B cell (primary cell): ENCODE data around the gene QSOX2. TPM values are rescaled to one million over a fixed set of nuclear protein-coding genes. Genes with fewer than 3 reads are reported as not detected.

ENCODE experiments used
- ATAC-seq: fragments of 200-7000 bp; cut with Tn5 transposase; one replicate; pipeline ENCODE4 v1.10.0; 2021; ENCODE audit warnings: low read depth, mild to moderate bottlenecking, moderate number of reproducible peaks, moderate library complexity
- CTCF ChIA-PET: fragments of 350-600 bp; sonication (Branson Sonifier 250); formaldehyde crosslinking; loops from one replicate; lab custom pipeline; 2021; ENCODE audit warnings: antibody characterized with exemption, inconsistent platforms; lab: Charles Lee
- POLR2A ChIA-PET: fragments of 350-600 bp; sonication (Branson Sonifier 250); formaldehyde crosslinking; loops from one replicate; lab custom pipeline; 2021; ENCODE audit warnings: antibody characterized with exemption; lab: Charles Lee
- DNase-seq: peaks from one replicate; pipeline ENCODE4 v3.0.0; 2013
- H2AFZ ChIP-seq: 2 replicates; pipeline ENCODE4 v1.6.1; 2012; ENCODE audit warnings: mild to moderate bottlenecking, low read depth, low read length; ENCODE audit not compliant: insufficient read depth, poor library complexity, severe bottlenecking
- H3K27ac ChIP-seq, 2 donors: 1 replicate in 1 of 2; 2 replicates in 1 of 2; pipeline ENCODE4 v1.5.1; 2012 to 2013; ENCODE audit warnings: low read length in 2 of 2, mild to moderate bottlenecking in 2 of 2, moderate library complexity in 1 of 2
- H3K27me3 ChIP-seq, 4 experiments: fragments of 200-600 bp in 1 of 4; sonication (generic) in 1 of 4; replicated peaks in 1 of 4; 1 replicate in 2 of 4; 2 replicates in 2 of 4; pipeline versions ENCODE4 v1.6.1 to v1.7.0; 2013 to 2016; ENCODE audit warnings: low read length in 3 of 4, mild to moderate bottlenecking in 2 of 4, mixed read lengths in 1 of 4, moderate library complexity in 1 of 4; ENCODE audit not compliant: insufficient read depth in 4 of 4, control insufficient read depth in 3 of 4; ENCODE audit errors: control extremely low read depth in 1 of 4
- H3K36me3 ChIP-seq, 2 experiments: replicated peaks in 1 of 2; 1 replicate in 1 of 2; 2 replicates in 1 of 2; pipeline versions ENCODE4 v1.6.1 to v1.7.1; 2013; ENCODE audit warnings: low read length in 1 of 2; ENCODE audit not compliant: insufficient read depth in 2 of 2, control insufficient read depth in 1 of 2; ENCODE audit errors: control extremely low read depth in 1 of 2, extremely low read depth in 1 of 2
- H3K4me1 ChIP-seq, 2 donors: fragments of 200-600 bp in 1 of 2; sonication (generic) in 1 of 2; 1 replicate in 1 of 2; 2 replicates in 1 of 2; pipeline versions ENCODE4 v1.5.1 to v1.6.1; 2013 to 2017; ENCODE audit warnings: low read length in 2 of 2; ENCODE audit not compliant: control insufficient read depth in 2 of 2, insufficient read depth in 2 of 2
- H3K4me2 ChIP-seq: replicated peaks from 2 replicates; pipeline ENCODE3; 2012; ENCODE audit warnings: mild to moderate bottlenecking, low read depth, low read length; ENCODE audit not compliant: poor library complexity, severe bottlenecking
- H3K4me3 ChIP-seq, 5 experiments: fragments of 200-600 bp in 1 of 5; sonication (generic) in 1 of 5; 1 replicate in 3 of 5; 2 replicates in 2 of 5; pipeline versions ENCODE4 v1.5.1 to v1.7.0; 2011 to 2016; ENCODE audit warnings: low read length in 4 of 5, mild to moderate bottlenecking in 4 of 5, low read depth in 2 of 5, control low read depth in 1 of 5, moderate library complexity in 1 of 5; ENCODE audit not compliant: insufficient read depth in 1 of 5; ENCODE audit errors: control extremely low read depth in 1 of 5, extremely low read depth in 1 of 5
- H3K79me2 ChIP-seq: fragments of 200-600 bp; sonication (generic); one replicate; pipeline ENCODE4 v1.6.0; 2016; ENCODE audit warnings: low read length; ENCODE audit not compliant: control insufficient read depth, insufficient read depth
- H3K9ac ChIP-seq: fragments of 200-600 bp; sonication (generic); 2 replicates; pipeline ENCODE4 v1.6.1; 2017; ENCODE audit warnings: mild to moderate bottlenecking, low read length, moderate library complexity
- H3K9me3 ChIP-seq, 3 donors: one replicate each; pipeline versions ENCODE4 v1.6.1 to v1.7.1; 2013; ENCODE audit warnings: low read length in 2 of 3; ENCODE audit not compliant: control insufficient read depth in 2 of 3, insufficient read depth in 1 of 3; ENCODE audit errors: control extremely low read depth in 1 of 3
- H4K20me1 ChIP-seq: 2 replicates; pipeline ENCODE4 v1.6.0; 2012; ENCODE audit warnings: mild to moderate bottlenecking, low read length; ENCODE audit not compliant: insufficient read depth, control insufficient read depth, poor library complexity, severe bottlenecking
- H3K27ac Mint-ChIP-seq: one replicate; pipeline ENCODE4 v1.8.0; 2021; ENCODE audit warnings: mixed read lengths
- H3K27me3 Mint-ChIP-seq: one replicate; pipeline ENCODE4 v1.8.0; 2021; ENCODE audit warnings: mixed read lengths
- H3K4me1 Mint-ChIP-seq: one replicate; pipeline ENCODE4 v1.8.0; 2021; ENCODE audit warnings: mixed read lengths
- H3K4me3 Mint-ChIP-seq: one replicate; pipeline ENCODE4 v1.8.0; 2021; ENCODE audit warnings: mixed read lengths
- H3K9me3 Mint-ChIP-seq: one replicate; pipeline ENCODE4 v1.8.0; 2022; ENCODE audit warnings: mixed read lengths; ENCODE audit not compliant: insufficient read depth
- EZH2 ChIP-seq: IDR thresholded peaks from 2 replicates; pipeline ENCODE4 v1.6.1; 2012; ENCODE audit warnings: borderline replicate concordance, low read depth, mild to moderate bottlenecking, moderate library complexity, low read length; ENCODE audit not compliant: insufficient read depth, poor library complexity, severe bottlenecking
- WGBS: methylation state at CpG from one replicate; pipeline ENCODE4 v1.1.5; 2013; ENCODE audit warnings: missing lambda C conversion rate; ENCODE audit not compliant: insufficient coverage; 5-methylcytosine and 5-hydroxymethylcytosine counted together
- intact Hi-C: fragments of 100-400 bp; cut with micrococcal nuclease; formaldehyde crosslinking; loops from one replicate; pipeline ENCODE4 v1.10.0; 2022
- polyA plus RNA-seq: library from polyadenylated mRNA; depleted of rRNA; stranded (reverse); fragments of >200 nt; gene quantifications from 2 replicates; pipeline ENCODE4 v1.2.3, GENCODE V29; 2012
- total RNA-seq, 2 donors: library from RNA; stranded (reverse); fragments of 120-200 nt in 1 of 2; gene quantifications; 1 replicate in 1 of 2; 2 replicates in 1 of 2; pipeline versions ENCODE4 v1.2.3 to v1.2.4, GENCODE V29; 2013 to 2022
- TF ChIP-seq, protein P1 (sequence below): fragments of 200-600 bp; IDR thresholded peaks from one replicate; pipeline ENCODE4 v1.8.0; 2022; ENCODE audit warnings: antibody characterized with exemption, mild to moderate bottlenecking

QSOX2 gene
- total and polyA plus RNA-seq, 2 donors (not counting 1 experiment from before 2014, with no cell fraction given), result 62.9 to 139 TPM

DNA sequence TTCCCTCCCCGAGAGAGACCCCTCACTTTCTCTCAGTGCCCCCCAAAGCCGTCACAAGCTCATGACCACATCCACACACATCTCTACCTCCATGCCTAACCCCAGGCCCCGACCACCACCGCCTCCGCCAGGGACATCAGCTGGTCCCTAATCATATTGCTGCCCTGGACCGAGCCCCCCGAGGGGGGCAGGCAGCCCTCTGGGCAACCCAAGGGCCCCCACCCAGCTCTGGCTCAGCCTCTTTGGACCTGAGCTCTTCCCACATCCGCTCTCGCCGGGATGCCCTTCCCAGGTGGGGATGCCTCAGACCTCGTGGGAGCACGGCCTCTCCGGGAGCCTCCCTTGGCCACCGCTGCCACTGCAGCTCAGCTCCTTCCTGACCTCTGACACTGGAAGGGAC lies 59.2 kb downstream of the QSOX2 start:
- WGBS, result 71% methylated on average over 14 of the region's 14 CpGs
- H3K27me3 Mint-ChIP-seq, result peaks cover 44% of the 10 kb centered on the region
- Histone ChIP-seq H3K9ac (no peak overlapping the region), H3K4me1 (peaks cover 0 to 3% of the 10 kb centered on the region in 2 donors), H4K20me1 (no peaks in the 10 kb centered on the region), H3K4me2 (no peak overlapping the region), H3K79me2 (no peaks in the 10 kb centered on the region), H3K4me3 (no peak overlapping the region), H3K9me3 (peaks cover 0 to 10% (median 0%) of the 10 kb centered on the region in 3 donors), H3K27ac (no peak overlapping the region), H3K36me3 (no peaks in the 10 kb centered on the region), H3K27me3 (peaks cover 0 to 58% (median 11%) of the 10 kb centered on the region in 4 experiments), H2AFZ (no peak overlapping the region)
- POLR2A ChIA-PET, result interaction anchor here (0.9 kb wide), 1 partner anchor 19 kb away, joined by 3 read pairs; no protein-coding TSS in a partner anchor
- intact Hi-C loops, result no loop called here
- H3K4me1 Mint-ChIP-seq, result peaks cover 3% of the 10 kb centered on the region
- no peaks in the 10 kb centered on the region for H3K9me3 Mint-ChIP-seq
- ATAC-seq (no peak), DNase-seq (no peak)
- TF ChIP-seq EZH2, result no peak
- TF ChIP-seq, protein P1, sequence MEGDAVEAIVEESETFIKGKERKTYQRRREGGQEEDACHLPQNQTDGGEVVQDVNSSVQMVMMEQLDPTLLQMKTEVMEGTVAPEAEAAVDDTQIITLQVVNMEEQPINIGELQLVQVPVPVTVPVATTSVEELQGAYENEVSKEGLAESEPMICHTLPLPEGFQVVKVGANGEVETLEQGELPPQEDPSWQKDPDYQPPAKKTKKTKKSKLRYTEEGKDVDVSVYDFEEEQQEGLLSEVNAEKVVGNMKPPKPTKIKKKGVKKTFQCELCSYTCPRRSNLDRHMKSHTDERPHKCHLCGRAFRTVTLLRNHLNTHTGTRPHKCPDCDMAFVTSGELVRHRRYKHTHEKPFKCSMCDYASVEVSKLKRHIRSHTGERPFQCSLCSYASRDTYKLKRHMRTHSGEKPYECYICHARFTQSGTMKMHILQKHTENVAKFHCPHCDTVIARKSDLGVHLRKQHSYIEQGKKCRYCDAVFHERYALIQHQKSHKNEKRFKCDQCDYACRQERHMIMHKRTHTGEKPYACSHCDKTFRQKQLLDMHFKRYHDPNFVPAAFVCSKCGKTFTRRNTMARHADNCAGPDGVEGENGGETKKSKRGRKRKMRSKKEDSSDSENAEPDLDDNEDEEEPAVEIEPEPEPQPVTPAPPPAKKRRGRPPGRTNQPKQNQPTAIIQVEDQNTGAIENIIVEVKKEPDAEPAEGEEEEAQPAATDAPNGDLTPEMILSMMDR, result no peak
- H3K4me3 Mint-ChIP-seq, result no peak overlapping the region
- no peak overlapping the region for H3K27ac Mint-ChIP-seq
- CTCF ChIA-PET, result interaction anchor here (1.6 kb wide), 1 partner anchor 15 kb away, joined by 9 read pairs; no protein-coding TSS in a partner anchor

DNA sequence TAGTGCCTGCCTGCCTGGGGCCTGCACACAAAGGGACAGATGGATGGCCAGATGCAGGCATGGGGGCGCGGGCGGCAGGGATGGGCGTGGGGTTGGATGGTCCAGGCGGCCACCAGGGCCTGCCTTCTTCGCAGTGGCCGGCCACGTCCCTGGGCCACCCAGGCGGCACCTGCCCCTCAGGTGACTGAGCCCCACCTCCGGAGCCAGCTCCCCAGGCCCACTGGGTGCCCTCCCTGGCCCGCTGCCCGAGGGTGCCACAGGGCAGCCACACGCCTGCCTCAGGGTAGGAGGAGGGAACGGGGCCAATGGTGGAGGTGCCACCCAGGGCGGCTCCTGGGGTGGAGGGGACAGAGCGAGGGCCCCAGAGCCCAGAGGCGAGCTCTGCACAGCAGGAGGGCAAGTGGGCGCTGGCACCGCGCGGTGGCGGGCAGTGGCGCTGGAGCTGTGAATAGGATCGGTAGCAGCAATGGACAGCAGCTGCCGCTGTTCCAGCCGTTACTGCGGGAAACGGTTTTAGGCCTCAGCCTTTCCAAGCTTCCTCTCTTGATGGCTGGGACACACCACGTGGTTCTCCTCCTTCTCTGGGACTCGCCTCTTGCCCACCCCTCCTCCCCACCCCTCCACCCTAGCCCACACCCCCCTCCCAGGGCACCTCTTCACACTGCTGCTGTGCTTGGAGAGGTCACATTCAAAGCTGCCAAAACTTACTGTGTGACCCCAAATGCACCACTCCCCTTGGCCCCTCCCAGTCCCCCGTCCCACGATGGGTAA lies 59.8 kb downstream of the QSOX2 start:
- TF ChIP-seq EZH2, result no peak
- TF ChIP-seq, protein P1, result no peak
- Histone ChIP-seq H3K27me3 (peaks cover 0 to 52% (median 8%) of the 10 kb centered on the region in 4 experiments), H3K79me2 (no peaks in the 10 kb centered on the region), H3K36me3 (no peaks in the 10 kb centered on the region), H3K9ac (no peak overlapping the region), H2AFZ (no peak overlapping the region), H3K4me1 (no peaks in the 10 kb centered on the region), H3K4me3 (no peak overlapping the region), H3K27ac (no peak overlapping the region), H3K9me3 (peaks cover 0 to 6% (median 0%) of the 10 kb centered on the region in 3 donors), H4K20me1 (no peaks in the 10 kb centered on the region), H3K4me2 (no peak overlapping the region)
- CTCF ChIA-PET, result interaction anchor here (1.6 kb wide), 1 partner anchor 15 kb away, joined by 9 read pairs; no protein-coding TSS in a partner anchor
- H3K27ac Mint-ChIP-seq, result no peak overlapping the region
- POLR2A ChIA-PET, result no interaction called here
- 78% methylated on average over 32 of the region's 32 CpGs for WGBS
- no peaks in the 10 kb centered on the region for H3K9me3 Mint-ChIP-seq
- intact Hi-C loops, result no loop called here
- peaks cover 39% of the 10 kb centered on the region for H3K27me3 Mint-ChIP-seq
- DNase-seq (no peak), ATAC-seq (no peak)
- H3K4me3 Mint-ChIP-seq, result no peak overlapping the region
- H3K4me1 Mint-ChIP-seq, result no peaks in the 10 kb centered on the region
